ENCODE results near the gene COBLL1. TPM values are rescaled to one million over a fixed set of nuclear protein-coding genes. Genes with fewer than 3 reads are reported as not detected.

COBLL1 gene
- total RNA-seq, 2 donors from 2014 or later: 52.1 to 82.8 TPM

DNA sequence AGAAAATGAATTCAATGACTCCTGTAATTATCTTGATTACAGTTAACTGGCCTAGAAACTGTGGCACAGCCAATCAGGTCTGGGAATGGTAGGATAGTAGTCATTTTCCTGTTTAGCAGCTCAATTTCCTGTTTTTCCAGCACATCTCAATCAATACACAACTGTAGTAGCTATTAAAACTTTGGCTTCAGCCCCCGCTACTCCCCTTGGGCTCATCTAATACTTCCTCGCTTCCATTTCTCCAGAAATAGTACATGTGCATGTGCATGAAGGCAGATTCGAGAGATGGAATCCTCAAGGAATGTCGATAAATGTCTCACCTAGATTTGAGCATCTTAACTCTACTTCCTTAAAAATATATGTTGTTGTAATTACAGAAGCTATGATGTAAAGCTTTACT is 9.7 kb downstream of the COBLL1 start:
- TF ChIP-seq, protein P1, sequence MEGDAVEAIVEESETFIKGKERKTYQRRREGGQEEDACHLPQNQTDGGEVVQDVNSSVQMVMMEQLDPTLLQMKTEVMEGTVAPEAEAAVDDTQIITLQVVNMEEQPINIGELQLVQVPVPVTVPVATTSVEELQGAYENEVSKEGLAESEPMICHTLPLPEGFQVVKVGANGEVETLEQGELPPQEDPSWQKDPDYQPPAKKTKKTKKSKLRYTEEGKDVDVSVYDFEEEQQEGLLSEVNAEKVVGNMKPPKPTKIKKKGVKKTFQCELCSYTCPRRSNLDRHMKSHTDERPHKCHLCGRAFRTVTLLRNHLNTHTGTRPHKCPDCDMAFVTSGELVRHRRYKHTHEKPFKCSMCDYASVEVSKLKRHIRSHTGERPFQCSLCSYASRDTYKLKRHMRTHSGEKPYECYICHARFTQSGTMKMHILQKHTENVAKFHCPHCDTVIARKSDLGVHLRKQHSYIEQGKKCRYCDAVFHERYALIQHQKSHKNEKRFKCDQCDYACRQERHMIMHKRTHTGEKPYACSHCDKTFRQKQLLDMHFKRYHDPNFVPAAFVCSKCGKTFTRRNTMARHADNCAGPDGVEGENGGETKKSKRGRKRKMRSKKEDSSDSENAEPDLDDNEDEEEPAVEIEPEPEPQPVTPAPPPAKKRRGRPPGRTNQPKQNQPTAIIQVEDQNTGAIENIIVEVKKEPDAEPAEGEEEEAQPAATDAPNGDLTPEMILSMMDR (IDR thresholded peaks at IDR 0.05): no peak
- TF ChIP-seq POLR2AphosphoS5 (IDR thresholded peaks at IDR 0.05) (no peak), POLR2A (IDR thresholded peaks at IDR 0.05) (no peak)
- no peak overlapping the region for H3K27ac ChIP-seq
- intact Hi-C loops (cut with DNase I): no loop called here
- no peak for DNase-seq (ENCODE audit: low spot score)
- no peaks in the 10 kb centered on the region for H3K36me3 ChIP-seq
- no peak overlapping the region for H3K4me3 ChIP-seq
- H3K27me3 ChIP-seq (replicated peaks; ENCODE audit: insufficient read depth): no peaks in the 10 kb centered on the region
- peaks cover 3% of the 10 kb centered on the region for H3K4me1 ChIP-seq (replicated peaks)
- no peaks in the 10 kb centered on the region for H3K9me3 ChIP-seq
- 92% methylated on average over 4 of the region's 4 CpGs for WGBS

- H3K4me1 ChIP-seq (replicated peaks): peaks cover 6% of the 10 kb centered on the region
- no peak overlapping the region for H3K4me3 ChIP-seq
- TF ChIP-seq POLR2AphosphoS5 (IDR thresholded peaks at IDR 0.05): no peak
- TF ChIP-seq, protein P1 (IDR thresholded peaks at IDR 0.05): no peak
- no peak for TF ChIP-seq POLR2A (IDR thresholded peaks at IDR 0.05)
- no peaks in the 10 kb centered on the region for H3K27me3 ChIP-seq (replicated peaks; ENCODE audit: insufficient read depth)
- H3K9me3 ChIP-seq: no peaks in the 10 kb centered on the region
- WGBS: 94% methylated on average over 1 of the region's 1 CpG
- intact Hi-C loops (cut with DNase I): no loop called here
- no peak overlapping the region for H3K27ac ChIP-seq
- no peaks in the 10 kb centered on the region for H3K36me3 ChIP-seq
- DNase-seq (ENCODE audit: low spot score): no peak
Observed at GRCh38 chr2:164831180-164831579, 10.4 kb downstream of the COBLL1 start.

GRCh38 chr2:164826293-164827243 is 15.1 kb downstream of the COBLL1 start:
- no peaks in the 10 kb centered on the region for H3K9me3 ChIP-seq
- H3K27ac ChIP-seq: peak overlapping the region; percentile 57 to 63
- intact Hi-C loops (cut with DNase I): no loop called here
- WGBS: 46% methylated on average over 8 of the region's 8 CpGs
- TF ChIP-seq POLR2AphosphoS5 (IDR thresholded peaks at IDR 0.05) (peak; percentile 90), POLR2A (IDR thresholded peaks at IDR 0.05) (no peak)
- TF ChIP-seq, protein P1 (IDR thresholded peaks at IDR 0.05): no peak
- H3K4me1 ChIP-seq (replicated peaks): peaks cover 8% of the 10 kb centered on the region
- H3K27me3 ChIP-seq (replicated peaks; ENCODE audit: insufficient read depth): no peaks in the 10 kb centered on the region
- peak; percentile 90 for DNase-seq (ENCODE audit: low spot score)
- no peak overlapping the region for H3K4me3 ChIP-seq
- H3K36me3 ChIP-seq: no peaks in the 10 kb centered on the region

- H3K36me3 ChIP-seq: no peaks in the 10 kb centered on the region
- no peak overlapping the region for H3K4me3 ChIP-seq
- H3K27me3 ChIP-seq (replicated peaks; ENCODE audit: insufficient read depth): no peaks in the 10 kb centered on the region
- no peaks in the 10 kb centered on the region for H3K9me3 ChIP-seq
- TF ChIP-seq POLR2A (IDR thresholded peaks at IDR 0.05) (no peak), POLR2AphosphoS5 (IDR thresholded peaks at IDR 0.05) (no peak)
- TF ChIP-seq, protein P1 (IDR thresholded peaks at IDR 0.05): no peak
- no peak overlapping the region for H3K27ac ChIP-seq
- peaks cover 8% of the 10 kb centered on the region for H3K4me1 ChIP-seq (replicated peaks)
- intact Hi-C loops (cut with DNase I): no loop called here
- no peak for DNase-seq (ENCODE audit: low spot score)
Observed at GRCh38 chr2:164824872-164825271, 16.8 kb downstream of the COBLL1 start.

DNA sequence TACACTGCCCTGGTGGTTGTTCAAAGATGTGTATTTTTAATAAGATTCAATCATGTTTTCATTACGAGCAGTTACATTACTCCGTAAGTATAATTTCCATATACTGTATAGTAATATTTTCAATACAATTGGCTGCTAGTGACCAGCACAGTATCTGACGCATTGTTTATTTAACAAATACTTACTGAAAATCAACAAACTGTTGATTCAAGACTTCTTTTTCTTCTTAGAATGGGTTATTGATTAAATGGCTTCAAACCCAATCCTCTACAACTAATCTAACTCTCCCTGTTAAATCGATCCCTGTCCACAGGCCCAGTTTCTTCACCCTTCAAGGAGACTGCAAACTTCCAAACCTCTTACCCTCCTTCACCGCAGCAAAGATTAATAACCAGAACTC is 18.5 kb downstream of the COBLL1 start:
- intact Hi-C loops (cut with DNase I): no loop called here
- no peaks in the 10 kb centered on the region for H3K36me3 ChIP-seq
- H3K27ac ChIP-seq: no peak overlapping the region
- H3K9me3 ChIP-seq: no peaks in the 10 kb centered on the region
- no peaks in the 10 kb centered on the region for H3K27me3 ChIP-seq (replicated peaks; ENCODE audit: insufficient read depth)
- H3K4me3 ChIP-seq: no peak overlapping the region
- WGBS: 82% methylated on average over 5 of the region's 5 CpGs
- peaks cover 8% of the 10 kb centered on the region for H3K4me1 ChIP-seq (replicated peaks)
- no peak for TF ChIP-seq POLR2AphosphoS5 (IDR thresholded peaks at IDR 0.05)
- DNase-seq (ENCODE audit: low spot score): no peak
